Measurements from ENCODE around the gene PER2. TPM values are rescaled to one million over a fixed set of nuclear protein-coding genes. Genes with fewer than 3 reads are reported as not detected.

Gene PER2
- total and polyA plus RNA-seq, 2 of the 13 experiments (the other 11 are each of a cell fraction or from before 2014, with no cell fraction given): 5.1 to 9.4 TPM

DNA sequence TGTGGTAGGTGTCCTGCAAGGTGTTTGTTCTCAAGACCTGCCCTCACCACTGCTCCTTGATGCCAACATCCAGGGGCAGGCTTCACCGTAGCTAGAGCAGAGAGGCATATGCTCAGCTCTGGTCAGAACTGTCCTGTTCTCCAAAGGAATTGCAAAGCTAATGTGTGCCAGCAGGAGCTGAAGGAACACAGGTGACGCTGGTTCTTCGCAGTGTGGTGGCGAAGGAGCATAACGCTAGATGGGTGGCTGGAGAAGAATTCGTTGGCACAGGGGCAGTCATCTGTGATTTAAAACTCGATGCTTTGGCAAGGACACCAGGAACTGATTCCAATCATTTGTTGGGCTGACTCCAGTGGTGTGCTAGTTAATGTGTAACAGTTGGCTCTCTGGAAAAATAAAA lies 11.4 kb upstream of the PER2 start (continued):
- TF ChIP-seq, protein P1, sequence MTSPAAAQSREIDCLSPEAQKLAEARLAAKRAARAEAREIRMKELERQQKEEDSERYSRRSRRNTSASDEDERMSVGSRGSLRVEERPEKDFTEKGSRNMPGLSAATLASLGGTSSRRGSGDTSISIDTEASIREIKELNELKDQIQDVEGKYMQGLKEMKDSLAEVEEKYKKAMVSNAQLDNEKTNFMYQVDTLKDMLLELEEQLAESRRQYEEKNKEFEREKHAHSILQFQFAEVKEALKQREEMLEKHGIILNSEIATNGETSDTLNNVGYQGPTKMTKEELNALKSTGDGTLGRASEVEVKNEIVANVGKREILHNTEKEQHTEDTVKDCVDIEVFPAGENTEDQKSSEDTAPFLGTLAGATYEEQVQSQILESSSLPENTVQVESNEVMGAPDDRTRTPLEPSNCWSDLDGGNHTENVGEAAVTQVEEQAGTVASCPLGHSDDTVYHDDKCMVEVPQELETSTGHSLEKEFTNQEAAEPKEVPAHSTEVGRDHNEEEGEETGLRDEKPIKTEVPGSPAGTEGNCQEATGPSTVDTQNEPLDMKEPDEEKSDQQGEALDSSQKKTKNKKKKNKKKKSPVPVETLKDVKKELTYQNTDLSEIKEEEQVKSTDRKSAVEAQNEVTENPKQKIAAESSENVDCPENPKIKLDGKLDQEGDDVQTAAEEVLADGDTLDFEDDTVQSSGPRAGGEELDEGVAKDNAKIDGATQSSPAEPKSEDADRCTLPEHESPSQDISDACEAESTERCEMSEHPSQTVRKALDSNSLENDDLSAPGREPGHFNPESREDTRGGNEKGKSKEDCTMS (CRISPR knock-in tag; conservative IDR thresholded peaks at IDR 0.05): no peak
- TF ChIP-seq DPF2 (CRISPR knock-in tag; IDR thresholded peaks at IDR 0.05; ENCODE audit: borderline replicate concordance, low read depth): 0 out of 2 replicates have a peak, but pooled peaks have one; percentile 35
- TF ChIP-seq, protein P2, sequence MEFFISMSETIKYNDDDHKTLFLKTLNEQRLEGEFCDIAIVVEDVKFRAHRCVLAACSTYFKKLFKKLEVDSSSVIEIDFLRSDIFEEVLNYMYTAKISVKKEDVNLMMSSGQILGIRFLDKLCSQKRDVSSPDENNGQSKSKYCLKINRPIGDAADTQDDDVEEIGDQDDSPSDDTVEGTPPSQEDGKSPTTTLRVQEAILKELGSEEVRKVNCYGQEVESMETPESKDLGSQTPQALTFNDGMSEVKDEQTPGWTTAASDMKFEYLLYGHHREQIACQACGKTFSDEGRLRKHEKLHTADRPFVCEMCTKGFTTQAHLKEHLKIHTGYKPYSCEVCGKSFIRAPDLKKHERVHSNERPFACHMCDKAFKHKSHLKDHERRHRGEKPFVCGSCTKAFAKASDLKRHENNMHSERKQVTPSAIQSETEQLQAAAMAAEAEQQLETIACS (CRISPR knock-in tag; IDR thresholded peaks at IDR 0.05): no peak
- TF ChIP-seq, protein P3, sequence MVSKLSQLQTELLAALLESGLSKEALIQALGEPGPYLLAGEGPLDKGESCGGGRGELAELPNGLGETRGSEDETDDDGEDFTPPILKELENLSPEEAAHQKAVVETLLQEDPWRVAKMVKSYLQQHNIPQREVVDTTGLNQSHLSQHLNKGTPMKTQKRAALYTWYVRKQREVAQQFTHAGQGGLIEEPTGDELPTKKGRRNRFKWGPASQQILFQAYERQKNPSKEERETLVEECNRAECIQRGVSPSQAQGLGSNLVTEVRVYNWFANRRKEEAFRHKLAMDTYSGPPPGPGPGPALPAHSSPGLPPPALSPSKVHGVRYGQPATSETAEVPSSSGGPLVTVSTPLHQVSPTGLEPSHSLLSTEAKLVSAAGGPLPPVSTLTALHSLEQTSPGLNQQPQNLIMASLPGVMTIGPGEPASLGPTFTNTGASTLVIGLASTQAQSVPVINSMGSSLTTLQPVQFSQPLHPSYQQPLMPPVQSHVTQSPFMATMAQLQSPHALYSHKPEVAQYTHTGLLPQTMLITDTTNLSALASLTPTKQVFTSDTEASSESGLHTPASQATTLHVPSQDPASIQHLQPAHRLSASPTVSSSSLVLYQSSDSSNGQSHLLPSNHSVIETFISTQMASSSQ (IDR thresholded peaks at IDR 0.05; ENCODE audit: low read depth): no peak; the same call in 1 of the 2 replicates
- TF ChIP-seq, protein P3 (CRISPR knock-in tag; IDR thresholded peaks at IDR 0.05; ENCODE audit: borderline replicate concordance): peak; percentile 45; the same call in 1 of the 2 replicates
- 0 out of 2 replicates have a peak, but pooled peaks have one; percentile 34 for TF ChIP-seq IRF2 (CRISPR knock-in tag; IDR thresholded peaks at IDR 0.05)
- TF ChIP-seq ZSCAN30 (CRISPR knock-in tag; IDR thresholded peaks at IDR 0.05): no peak
- TF ChIP-seq, protein P4, sequence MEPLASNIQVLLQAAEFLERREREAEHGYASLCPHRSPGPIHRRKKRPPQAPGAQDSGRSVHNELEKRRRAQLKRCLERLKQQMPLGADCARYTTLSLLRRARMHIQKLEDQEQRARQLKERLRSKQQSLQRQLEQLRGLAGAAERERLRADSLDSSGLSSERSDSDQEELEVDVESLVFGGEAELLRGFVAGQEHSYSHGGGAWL (CRISPR knock-in tag; IDR thresholded peaks at IDR 0.05): no peak
- TF ChIP-seq, protein P5, sequence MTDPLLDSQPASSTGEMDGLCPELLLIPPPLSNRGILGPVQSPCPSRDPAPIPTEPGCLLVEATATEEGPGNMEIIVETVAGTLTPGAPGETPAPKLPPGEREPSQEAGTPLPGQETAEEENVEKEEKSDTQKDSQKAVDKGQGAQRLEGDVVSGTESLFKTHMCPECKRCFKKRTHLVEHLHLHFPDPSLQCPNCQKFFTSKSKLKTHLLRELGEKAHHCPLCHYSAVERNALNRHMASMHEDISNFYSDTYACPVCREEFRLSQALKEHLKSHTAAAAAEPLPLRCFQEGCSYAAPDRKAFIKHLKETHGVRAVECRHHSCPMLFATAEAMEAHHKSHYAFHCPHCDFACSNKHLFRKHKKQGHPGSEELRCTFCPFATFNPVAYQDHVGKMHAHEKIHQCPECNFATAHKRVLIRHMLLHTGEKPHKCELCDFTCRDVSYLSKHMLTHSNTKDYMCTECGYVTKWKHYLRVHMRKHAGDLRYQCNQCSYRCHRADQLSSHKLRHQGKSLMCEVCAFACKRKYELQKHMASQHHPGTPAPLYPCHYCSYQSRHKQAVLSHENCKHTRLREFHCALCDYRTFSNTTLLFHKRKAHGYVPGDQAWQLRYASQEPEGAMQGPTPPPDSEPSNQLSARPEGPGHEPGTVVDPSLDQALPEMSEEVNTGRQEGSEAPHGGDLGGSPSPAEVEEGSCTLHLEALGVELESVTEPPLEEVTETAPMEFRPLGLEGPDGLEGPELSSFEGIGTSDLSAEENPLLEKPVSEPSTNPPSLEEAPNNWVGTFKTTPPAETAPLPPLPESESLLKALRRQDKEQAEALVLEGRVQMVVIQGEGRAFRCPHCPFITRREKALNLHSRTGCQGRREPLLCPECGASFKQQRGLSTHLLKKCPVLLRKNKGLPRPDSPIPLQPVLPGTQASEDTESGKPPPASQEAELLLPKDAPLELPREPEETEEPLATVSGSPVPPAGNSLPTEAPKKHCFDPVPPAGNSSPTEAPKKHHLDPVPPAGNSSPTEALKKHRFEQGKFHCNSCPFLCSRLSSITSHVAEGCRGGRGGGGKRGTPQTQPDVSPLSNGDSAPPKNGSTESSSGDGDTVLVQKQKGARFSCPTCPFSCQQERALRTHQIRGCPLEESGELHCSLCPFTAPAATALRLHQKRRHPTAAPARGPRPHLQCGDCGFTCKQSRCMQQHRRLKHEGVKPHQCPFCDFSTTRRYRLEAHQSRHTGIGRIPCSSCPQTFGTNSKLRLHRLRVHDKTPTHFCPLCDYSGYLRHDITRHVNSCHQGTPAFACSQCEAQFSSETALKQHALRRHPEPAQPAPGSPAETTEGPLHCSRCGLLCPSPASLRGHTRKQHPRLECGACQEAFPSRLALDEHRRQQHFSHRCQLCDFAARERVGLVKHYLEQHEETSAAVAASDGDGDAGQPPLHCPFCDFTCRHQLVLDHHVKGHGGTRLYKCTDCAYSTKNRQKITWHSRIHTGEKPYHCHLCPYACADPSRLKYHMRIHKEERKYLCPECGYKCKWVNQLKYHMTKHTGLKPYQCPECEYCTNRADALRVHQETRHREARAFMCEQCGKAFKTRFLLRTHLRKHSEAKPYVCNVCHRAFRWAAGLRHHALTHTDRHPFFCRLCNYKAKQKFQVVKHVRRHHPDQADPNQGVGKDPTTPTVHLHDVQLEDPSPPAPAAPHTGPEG (CRISPR knock-in tag; IDR thresholded peaks at IDR 0.05): no peak
- TF ChIP-seq RBM22 (optimal IDR thresholded peaks at IDR 0.05; ENCODE audit: low read length): no peak
- TF ChIP-seq, protein P6, sequence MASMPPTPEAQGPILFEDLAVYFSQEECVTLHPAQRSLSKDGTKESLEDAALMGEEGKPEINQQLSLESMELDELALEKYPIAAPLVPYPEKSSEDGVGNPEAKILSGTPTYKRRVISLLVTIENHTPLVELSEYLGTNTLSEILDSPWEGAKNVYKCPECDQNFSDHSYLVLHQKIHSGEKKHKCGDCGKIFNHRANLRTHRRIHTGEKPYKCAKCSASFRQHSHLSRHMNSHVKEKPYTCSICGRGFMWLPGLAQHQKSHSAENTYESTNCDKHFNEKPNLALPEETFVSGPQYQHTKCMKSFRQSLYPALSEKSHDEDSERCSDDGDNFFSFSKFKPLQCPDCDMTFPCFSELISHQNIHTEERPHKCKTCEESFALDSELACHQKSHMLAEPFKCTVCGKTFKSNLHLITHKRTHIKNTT (CRISPR knock-in tag; IDR thresholded peaks at IDR 0.05): no peak
- TF ChIP-seq ARID2 (CRISPR knock-in tag; IDR thresholded peaks at IDR 0.05; ENCODE audit: borderline replicate concordance): no peak
- TF ChIP-seq HOXD1 (CRISPR knock-in tag; IDR thresholded peaks at IDR 0.05): no peak
